ENCODE results near the gene CCDC12. TPM values are rescaled to one million over a fixed set of nuclear protein-coding genes. Genes with fewer than 3 reads are reported as not detected.

CCDC12 gene
- total and polyA plus RNA-seq, 4 donors: 34.2 to 129 (median 70.0) TPM

- peaks cover 0 to 8% (median 0%) of the 10 kb centered on the region in 5 donors for H3K4me1 ChIP-seq (ENCODE audit: control insufficient read depth in 5 of 5, insufficient read depth in 5 of 5, low read length in 5 of 5)
- peak in 1 of 3 donors; percentile 16 for DNase-seq
- no peak for TF ChIP-seq CTCF (IDR thresholded peaks at IDR 0.05; ENCODE audit: control extremely low read depth, extremely low read depth)
- H3K4me3 ChIP-seq: no peak overlapping the region
- peak overlapping the region in 1 of 2 donors; percentile 1 for H3K9ac ChIP-seq (ENCODE audit: insufficient read depth in 1 of 2, low read length in 2 of 2)
- H3K27ac ChIP-seq (ENCODE audit: low read depth in 1 of 2, low read length in 1 of 2): peak overlapping the region; percentile 86 to 90
- no peaks in the 10 kb centered on the region for H3K27me3 ChIP-seq (ENCODE audit: control insufficient read depth in 3 of 3, insufficient read depth in 3 of 3, low read length in 2 of 3)
- 75 to 82% methylated on average over 23 of the region's 23 CpGs for WGBS, 2 donors
- ATAC-seq (ENCODE audit: insufficient read depth, low FRiP score): no peak
- H3K9me3 ChIP-seq (ENCODE audit: control insufficient read depth in 4 of 4, insufficient read depth in 3 of 4, low read length in 3 of 4): peaks cover 0 to 2% (median 0%) of the 10 kb centered on the region in 4 donors
- H3K36me3 ChIP-seq (ENCODE audit: control insufficient read depth in 4 of 4, insufficient read depth in 4 of 4, low read length in 4 of 4): peaks cover 0 to 30% (median 6%) of the 10 kb centered on the region in 4 donors
These were observed 33.7 kb upstream of the CCDC12 start for GRCh38 chr3:47010111-47010712.

GRCh38 chr3:47009225-47010110 lies 32.9 kb upstream of the CCDC12 start:
- H3K36me3 ChIP-seq (ENCODE audit: control insufficient read depth in 4 of 4, insufficient read depth in 4 of 4, low read length in 4 of 4): peaks cover 0 to 37% (median 5%) of the 10 kb centered on the region in 4 donors
- no peaks in the 10 kb centered on the region for H3K27me3 ChIP-seq (ENCODE audit: control insufficient read depth in 3 of 3, insufficient read depth in 3 of 3, low read length in 2 of 3)
- H3K4me3 ChIP-seq: peak overlapping the region; percentile 47
- peaks cover 0 to 8% (median 0%) of the 10 kb centered on the region in 5 donors for H3K4me1 ChIP-seq (ENCODE audit: control insufficient read depth in 5 of 5, insufficient read depth in 5 of 5, low read length in 5 of 5)
- H3K9ac ChIP-seq (ENCODE audit: insufficient read depth in 1 of 2, low read length in 2 of 2): peak overlapping the region; percentile 1 to 60
- DNase-seq (peak; percentile 94 to 97 (median 95)), ATAC-seq (ENCODE audit: insufficient read depth, low FRiP score) (peak; percentile 95)
- TF ChIP-seq CTCF (IDR thresholded peaks at IDR 0.05; ENCODE audit: control extremely low read depth, extremely low read depth): no peak
- 6 to 8% methylated on average over 66 to 85 of the region's 85 CpGs for WGBS, 2 donors
- H3K27ac ChIP-seq (ENCODE audit: low read depth in 1 of 2, low read length in 1 of 2): peak overlapping the region; percentile 86 to 90
- H3K9me3 ChIP-seq (ENCODE audit: control insufficient read depth in 4 of 4, insufficient read depth in 3 of 4, low read length in 3 of 4): peaks cover 0 to 2% (median 0%) of the 10 kb centered on the region in 4 donors

DNA sequence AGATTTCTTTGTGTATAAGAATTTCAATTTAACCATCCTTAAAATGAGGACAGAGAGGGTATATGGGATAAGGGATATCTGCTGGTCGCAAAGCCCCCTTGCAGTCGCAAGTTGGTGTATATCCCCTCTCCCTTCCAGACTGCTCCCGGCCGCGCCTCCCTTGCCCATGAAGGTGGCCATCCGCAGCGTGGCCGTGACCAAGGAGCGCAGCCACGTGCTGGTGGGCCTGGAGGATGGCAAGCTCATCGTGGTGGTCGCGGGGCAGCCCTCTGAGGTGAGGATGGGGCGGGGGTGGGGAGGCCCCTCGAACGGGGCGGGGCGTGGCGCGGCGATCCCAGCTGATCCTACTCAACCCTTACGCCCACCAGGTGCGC lies 32.3 kb upstream of the CCDC12 start:
- no peaks in the 10 kb centered on the region for H3K27me3 ChIP-seq (ENCODE audit: control insufficient read depth in 3 of 3, insufficient read depth in 3 of 3, low read length in 2 of 3)
- peak overlapping the region in 1 of 2 donors; percentile 5 for H3K9ac ChIP-seq (ENCODE audit: insufficient read depth in 1 of 2, low read length in 2 of 2)
- 42 to 54% methylated on average over 18 to 23 of the region's 23 CpGs for WGBS, 2 donors
- DNase-seq: no peak
- peak overlapping the region in 1 of 2 donors; percentile 35 for H3K27ac ChIP-seq (ENCODE audit: low read depth in 1 of 2, low read length in 1 of 2)
- no peak for TF ChIP-seq CTCF (IDR thresholded peaks at IDR 0.05; ENCODE audit: control extremely low read depth, extremely low read depth)
- H3K4me1 ChIP-seq (ENCODE audit: control insufficient read depth in 5 of 5, insufficient read depth in 5 of 5, low read length in 5 of 5): peaks cover 0 to 8% (median 0%) of the 10 kb centered on the region in 5 donors
- ATAC-seq (ENCODE audit: insufficient read depth, low FRiP score): no peak
- H3K36me3 ChIP-seq (ENCODE audit: control insufficient read depth in 4 of 4, insufficient read depth in 4 of 4, low read length in 4 of 4): peaks cover 0 to 40% (median 4%) of the 10 kb centered on the region in 4 donors
- H3K9me3 ChIP-seq (ENCODE audit: control insufficient read depth in 4 of 4, insufficient read depth in 3 of 4, low read length in 3 of 4): peaks cover 0 to 2% (median 0%) of the 10 kb centered on the region in 4 donors
- H3K4me3 ChIP-seq: no peak overlapping the region
